Thoracic aorta (tissue), 2 donors: ENCODE results near the gene VKORC1L1. TPM values are rescaled to one million over a fixed set of nuclear protein-coding genes. Genes with fewer than 3 reads are reported as not detected.

Experiments
- ATAC-seq: fragments of 150-250 bp; one replicate; pipeline ENCODE4 v1.8.0; 2017; ENCODE audit warnings: low read depth; ENCODE audit not compliant: insufficient number of reproducible peaks, low FRiP score
- DNase-seq: peaks from one replicate; pipeline ENCODE4 v3.0.0-alpha.2; 2020; ENCODE audit warnings: low spot score
- H3K27ac ChIP-seq, 2 donors: fragments of 200-600 bp; sonication (generic); 1 replicate in 1 of 2; 2 replicates in 1 of 2; pipeline ENCODE4 v1.5.1; 2016; ENCODE audit warnings: mild to moderate bottlenecking in 2 of 2, moderate library complexity in 2 of 2
- H3K27me3 ChIP-seq: fragments of 200-600 bp; sonication (generic); replicated peaks from 2 replicates; pipeline ENCODE4 v1.6.0; 2016; ENCODE audit warnings: mild to moderate bottlenecking; ENCODE audit not compliant: insufficient read depth
- H3K36me3 ChIP-seq: fragments of 200-600 bp; sonication (generic); one replicate; pipeline ENCODE4 v1.5.1; 2016
- H3K4me1 ChIP-seq, 2 donors: fragments of 200-600 bp; sonication (generic); 1 replicate in 1 of 2; 2 replicates in 1 of 2; pipeline versions ENCODE4 v1.5.1 to v1.6.0; 2016; ENCODE audit warnings: low read depth in 2 of 2, mild to moderate bottlenecking in 1 of 2; ENCODE audit not compliant: control insufficient read depth in 1 of 2
- H3K4me3 ChIP-seq: fragments of 200-600 bp; sonication (generic); 2 replicates; pipeline ENCODE4 v1.5.1; 2016; ENCODE audit warnings: mild to moderate bottlenecking
- H3K9me3 ChIP-seq: fragments of 200-600 bp; sonication (generic); 2 replicates; pipeline ENCODE4 v1.5.1; 2016
- CTCF ChIP-seq: fragments of 200-600 bp; sonication (generic); IDR thresholded peaks from one replicate; pipeline ENCODE4 v1.5.1; 2019; ENCODE audit warnings: antibody characterized with exemption
- total RNA-seq, 2 donors: library from RNA; depleted of rRNA; stranded (reverse); fragments of >200 nt; gene quantifications; one replicate each; pipeline versions ENCODE4 v1.1.0 to v1.2.3, GENCODE V29; 2016

VKORC1L1 gene
- total RNA-seq, 2 donors from 2014 or later: 15.6 to 20.9 TPM

DNA sequence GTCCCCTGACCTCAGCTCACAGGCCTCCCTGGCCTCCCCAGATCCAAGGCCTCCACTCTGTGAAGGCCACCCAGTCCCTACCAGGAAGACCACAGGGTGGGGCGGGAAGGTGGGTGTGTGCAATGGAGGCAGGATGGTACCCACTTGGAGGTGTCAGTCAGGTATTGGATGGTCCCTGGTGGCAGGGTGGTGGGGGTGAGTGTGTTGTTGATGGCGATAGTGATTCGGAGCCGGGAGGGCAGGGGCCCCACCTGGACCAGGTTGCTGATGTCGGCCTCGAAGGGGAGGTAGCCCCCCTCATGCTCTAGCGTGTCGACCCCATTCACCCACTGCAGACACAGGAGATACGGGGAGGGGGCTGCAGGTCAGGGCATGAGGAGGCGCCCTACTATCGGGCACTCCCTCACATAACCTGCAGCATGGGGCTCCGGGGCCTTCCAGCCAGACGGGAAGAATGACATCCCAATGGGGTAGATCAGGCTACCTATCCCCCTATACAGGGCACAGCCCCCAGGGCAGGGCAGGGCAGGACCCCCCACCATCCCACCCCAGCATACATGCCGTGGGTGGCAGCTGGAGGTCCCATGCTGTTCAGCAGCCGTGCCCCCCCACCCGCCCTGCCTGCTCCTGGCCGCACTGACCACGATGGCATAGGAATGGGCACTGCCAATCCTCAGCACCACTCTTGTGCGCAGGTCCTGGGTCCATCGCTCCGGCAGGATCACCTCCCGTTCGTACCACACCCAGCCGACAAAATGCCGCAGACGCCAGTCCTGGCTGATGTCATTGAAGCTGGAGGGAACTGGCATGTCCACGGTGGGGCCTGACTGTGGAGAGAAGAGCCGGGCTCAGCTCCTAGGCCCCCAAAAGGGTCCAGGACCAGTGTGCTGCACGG lies 107.0 kb downstream of the VKORC1L1 start:
- TF ChIP-seq CTCF: no peak
- Histone ChIP-seq H3K27me3 (no peaks in the 10 kb centered on the region), H3K36me3 (peaks cover 6% of the 10 kb centered on the region), H3K4me3 (peak overlapping the region; percentile 95), H3K27ac (no peak overlapping the region), H3K9me3 (no peaks in the 10 kb centered on the region), H3K4me1 (peaks cover 10 to 21% of the 10 kb centered on the region in 2 donors)
- DNase-seq (no peak), ATAC-seq (no peak)

DNA sequence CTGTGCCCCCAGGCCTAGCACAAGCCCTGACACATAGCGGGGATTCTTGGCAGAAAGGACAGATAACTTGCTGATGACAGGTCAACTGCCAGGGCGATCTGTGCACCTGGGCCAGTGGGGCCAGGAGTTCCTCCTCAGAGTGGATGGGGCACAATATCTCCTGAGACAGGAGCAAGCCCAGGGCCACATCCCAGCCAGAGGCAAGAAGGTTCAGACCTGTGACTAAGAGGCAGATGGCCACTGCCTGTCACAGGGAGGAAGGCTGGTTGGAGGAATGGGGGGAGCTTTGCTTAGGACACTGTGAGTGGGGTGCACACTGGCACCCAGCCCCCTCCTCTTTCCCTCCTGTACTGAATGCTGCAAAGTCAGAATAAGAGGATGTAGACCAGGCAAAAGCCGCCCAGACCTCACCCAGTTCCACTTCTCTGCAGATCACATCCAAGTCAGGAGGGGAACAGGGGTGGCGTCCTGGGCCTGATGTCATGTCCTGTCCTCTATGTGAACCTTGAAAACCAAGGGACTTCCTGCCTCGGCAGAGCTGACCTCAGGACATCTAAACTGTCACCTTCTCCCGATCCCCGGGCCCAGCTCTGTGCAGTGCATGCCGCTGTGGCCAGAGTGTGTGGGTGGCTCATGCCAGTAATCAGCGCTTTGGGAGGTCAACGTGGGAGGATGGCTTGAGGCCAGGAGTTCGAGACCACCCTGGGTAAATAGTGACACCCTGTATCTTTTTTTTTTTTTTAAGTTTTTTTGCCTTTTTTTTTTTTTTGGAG lies 107.8 kb downstream of the VKORC1L1 start:
- Histone ChIP-seq H3K9me3 (no peaks in the 10 kb centered on the region), H3K27me3 (no peaks in the 10 kb centered on the region), H3K27ac (no peak overlapping the region), H3K36me3 (peaks cover 3% of the 10 kb centered on the region), H3K4me3 (peak overlapping the region; percentile 95), H3K4me1 (peaks cover 10 to 21% of the 10 kb centered on the region in 2 donors)
- DNase-seq: no peak
- TF ChIP-seq CTCF: no peak
- no peak for ATAC-seq

DNA sequence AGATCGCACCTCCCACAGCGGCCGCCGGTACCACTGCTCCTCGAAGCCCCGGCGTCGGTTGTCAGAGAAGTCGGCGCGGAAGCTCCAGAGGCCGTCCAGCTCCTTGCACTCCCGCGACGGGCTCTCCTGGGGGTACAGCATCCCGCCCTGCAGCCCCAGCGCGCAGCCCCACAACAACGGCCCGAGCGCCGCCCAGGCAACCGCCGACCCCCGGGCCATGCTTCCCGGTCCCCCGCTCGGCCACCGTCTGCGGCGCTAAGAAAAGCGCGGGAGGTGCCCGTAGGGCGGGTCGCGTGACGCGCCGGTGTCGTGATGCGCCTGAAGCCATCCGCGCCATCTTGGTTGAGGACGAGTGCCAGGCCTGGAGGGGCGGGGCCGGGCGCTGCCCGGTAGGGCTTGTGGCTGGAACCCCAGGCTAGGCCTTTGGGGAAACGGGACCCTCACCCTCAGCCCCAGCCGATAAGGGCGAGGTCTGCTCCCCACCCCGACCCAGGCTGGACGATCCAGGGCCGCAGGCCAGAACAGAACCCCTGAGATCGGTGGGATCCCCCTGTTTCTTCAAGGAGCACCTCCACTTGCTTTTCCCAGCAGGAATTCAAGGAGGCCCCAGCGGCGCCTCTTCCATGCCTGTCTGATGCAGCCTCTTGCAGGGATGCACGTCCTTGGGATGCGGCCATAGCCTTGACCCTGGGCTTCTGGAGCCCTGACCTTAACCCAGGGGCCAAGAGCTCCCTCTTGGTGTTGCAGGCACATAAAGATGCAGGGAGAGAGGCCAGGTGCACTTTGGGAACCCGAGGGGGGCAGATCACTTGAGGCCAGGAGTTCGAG lies 109.3 kb downstream of the VKORC1L1 start, which contains the start of gene GUSB:
TSS of gene GUSB (minus strand) at position 249 of the 828 bp plus-strand sequence. CDS start at position 219, 30 bp downstream.
- peak within 1 kb of the TSS; percentile 95 for H3K4me3 ChIP-seq
- peak within 1 kb of the TSS; percentile 53 to 76 for H3K27ac ChIP-seq
- H3K36me3 ChIP-seq: no peaks in the 10 kb centered on the region
- H3K4me1 ChIP-seq: peaks cover 10 to 21% of the 10 kb centered on the region in 2 donors
- TF ChIP-seq CTCF: no peak
- H3K9me3 ChIP-seq: no peaks in the 10 kb centered on the region
- peak; percentile 83 for ATAC-seq
- peak; percentile 56 for DNase-seq
- no peaks in the 10 kb centered on the region for H3K27me3 ChIP-seq

GRCh38 chr7:65983965-65984658 lies 111.2 kb downstream of the VKORC1L1 start:
- peaks cover 10 to 21% of the 10 kb centered on the region in 2 donors for H3K4me1 ChIP-seq
- no peaks in the 10 kb centered on the region for H3K9me3 ChIP-seq
- no peak overlapping the region for H3K27ac ChIP-seq
- no peaks in the 10 kb centered on the region for H3K27me3 ChIP-seq
- no peak overlapping the region for H3K4me3 ChIP-seq
- H3K36me3 ChIP-seq: no peaks in the 10 kb centered on the region
- DNase-seq: no peak
- TF ChIP-seq CTCF: no peak
- no peak for ATAC-seq
